Transverse colon (tissue), 4 donors: ENCODE measurements around the gene KIF26A. TPM values are rescaled to one million over a fixed set of nuclear protein-coding genes. Genes with fewer than 3 reads are reported as not detected.
"Not testable (repeated sequence)": the region's sequence is repeated elsewhere in the genome, so short reads cannot be mapped to it uniquely, and the experiment has no call there.

ENCODE experiments used
- DNase-seq: peaks from one replicate; pipeline ENCODE4 v3.0.0-alpha.2; 2019
- H3K27ac ChIP-seq, 4 donors: fragments of 200-600 bp; sonication (generic); 2 replicates each; pipeline ENCODE4 v1.5.1; 2016 to 2018; ENCODE audit warnings: inconsistent platforms in 4 of 4
- H3K27me3 ChIP-seq: fragments of 200-600 bp; sonication (generic); 2 replicates; pipeline ENCODE4 v1.5.1; 2017; ENCODE audit warnings: inconsistent platforms
- H3K36me3 ChIP-seq, 4 donors: fragments of 200-600 bp; sonication (generic); 2 replicates each; pipeline ENCODE4 v1.5.1; 2017 to 2019; ENCODE audit warnings: inconsistent platforms in 4 of 4
- H3K4me1 ChIP-seq, 4 donors: fragments of 200-600 bp; sonication (generic); 2 replicates each; pipeline ENCODE4 v1.5.1; 2017 to 2020; ENCODE audit warnings: inconsistent platforms in 4 of 4
- H3K4me3 ChIP-seq, 4 donors: fragments of 200-600 bp; sonication (generic); 1 replicate in 1 of 4; 2 replicates in 3 of 4; pipeline versions ENCODE4 v1.5.1 to v1.6.1; 2017 to 2019; ENCODE audit warnings: inconsistent platforms in 4 of 4
- H3K9me3 ChIP-seq, 2 donors: fragments of 200-600 bp; sonication (generic); 2 replicates each; pipeline ENCODE4 v1.5.1; 2017 to 2019; ENCODE audit warnings: inconsistent platforms in 2 of 2
- EP300 ChIP-seq: sonication (generic); formaldehyde crosslinking; IDR thresholded peaks from one replicate; pipeline ENCODE4 v1.6.1; 2017; ENCODE audit warnings: antibody characterized with exemption, low read depth
- POLR2A ChIP-seq: fragments of 450-650 bp; IDR thresholded peaks from one replicate; pipeline ENCODE4 v1.6.1; 2016; ENCODE audit warnings: antibody characterized with exemption, mild to moderate bottlenecking, moderate library complexity
- POLR2AphosphoS5 ChIP-seq, 3 donors: sonication (generic); formaldehyde crosslinking; IDR thresholded peaks; one replicate each; pipeline ENCODE4 v1.6.1; 2016; ENCODE audit warnings: antibody characterized with exemption in 3 of 3
- WGBS, 2 donors: methylation state at CpG; one replicate each; pipeline ENCODE4 v1.1.5; 2018; ENCODE audit warnings: low coverage in 1 of 2; 5-methylcytosine and 5-hydroxymethylcytosine counted together
- in situ Hi-C, 4 donors: fragments of 200-750 bp; cut with MboI; loops; one replicate each; pipeline versions ENCODE4 v1.15.0 to v1.15.1; 2017; ENCODE audit warnings: low sequenced_read_pairs in 3 of 4, low pct_ligation_motif_present in 1 of 4, low pct_unique_long_range_greater_than_20kb in 1 of 4
- intact Hi-C: fragments of 100-400 bp; cut with DNase I; formaldehyde crosslinking; loops from one replicate; pipeline ENCODE4 v1.15.1; 2023; ENCODE audit warnings: low total_unique reads
- total RNA-seq, 4 donors: library from RNA; depleted of rRNA; stranded (reverse); fragments of >200 nt; gene quantifications; one replicate each; pipeline ENCODE4 v1.1.0, GENCODE V29; 2016
- TF ChIP-seq, protein P1 (sequence below), 5 experiments: fragments of 200-600 bp in 3 of 5; fragments of 450-650 bp in 2 of 5; sonication (generic) in 3 of 5; IDR thresholded peaks; 1 replicate in 2 of 5; 2 replicates in 3 of 5; pipeline ENCODE4 v1.5.1; 2016 to 2017; ENCODE audit warnings: antibody characterized with exemption in 5 of 5, inconsistent platforms in 3 of 5, mild to moderate bottlenecking in 2 of 5, moderate library complexity in 1 of 5

The KIF26A gene
- total RNA-seq, 4 donors from 2014 or later, result 2.2 to 7.8 (median 4.4) TPM

DNA sequence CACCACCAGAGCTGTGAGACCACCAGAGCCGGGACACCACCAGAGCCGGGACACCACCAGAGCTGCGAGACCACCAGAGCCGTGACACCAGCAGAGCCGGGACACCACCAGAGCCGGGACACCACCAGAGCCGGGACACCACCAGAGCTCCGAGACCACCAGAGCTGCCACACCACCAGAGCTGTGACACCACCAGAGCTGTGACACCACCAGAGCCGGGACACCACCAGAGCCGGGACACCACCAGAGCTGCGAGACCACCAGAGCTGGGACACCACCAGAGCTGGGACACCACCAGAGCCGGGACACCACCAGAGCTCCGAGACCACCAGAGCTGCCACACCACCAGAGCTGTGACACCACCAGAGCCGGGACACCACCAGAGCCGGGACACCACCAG, 70.7 kb downstream of the KIF26A start:
- H3K4me3 ChIP-seq, H3K27ac ChIP-seq, H3K4me1 ChIP-seq, DNase-seq, in situ Hi-C loops, H3K27me3 ChIP-seq, intact Hi-C loops, H3K36me3 ChIP-seq, H3K9me3 ChIP-seq: not testable (repeated sequence)
- 80% methylated on average over 7 of the region's 15 CpGs; no CpG with 5 or more reads in 1 of the 2 donors for WGBS, 2 donors

DNA sequence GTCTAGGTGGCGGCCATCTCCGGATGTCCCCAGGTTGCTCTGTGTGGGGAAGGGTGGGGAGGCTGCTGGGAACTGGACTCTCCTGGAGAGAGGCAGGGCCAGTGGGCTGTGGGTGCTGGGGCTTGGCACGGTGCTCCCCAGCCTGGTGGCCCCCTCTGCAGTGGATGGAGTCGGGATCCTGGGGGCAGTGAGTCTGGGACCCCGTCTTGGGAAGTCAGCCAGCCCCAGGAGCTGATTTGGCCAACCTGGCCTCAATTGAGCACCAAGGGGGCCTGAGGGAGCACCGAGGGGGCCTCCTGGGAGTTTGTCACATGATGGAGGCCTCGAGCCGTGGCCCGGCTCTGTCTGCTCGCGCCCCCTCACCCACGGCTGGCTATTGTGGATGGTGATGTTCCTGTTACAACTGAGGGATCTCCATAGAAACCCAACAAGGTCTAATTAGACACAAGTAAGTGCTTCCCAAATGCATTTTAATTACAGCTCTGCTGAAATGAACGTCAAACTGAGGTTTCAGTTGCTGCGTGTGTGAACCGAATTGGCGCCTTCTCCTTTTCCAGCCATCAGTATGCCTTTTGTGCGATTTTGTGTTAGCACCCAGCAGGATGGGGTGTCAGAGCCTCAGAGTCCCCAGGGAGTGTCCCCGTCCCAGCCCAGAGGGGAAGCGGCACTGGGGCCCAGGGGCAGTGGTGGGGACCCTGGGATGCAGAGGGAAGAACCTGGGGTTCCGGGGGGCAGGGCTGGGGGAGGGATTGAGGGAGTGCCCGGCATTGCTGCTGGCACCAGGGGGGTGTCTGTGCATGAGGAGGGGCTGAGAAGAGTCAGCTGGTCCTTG, 71.8 kb downstream of the KIF26A start:
- Histone ChIP-seq H3K4me1 (peaks cover 0 to 4% (median 0%) of the 10 kb centered on the region in 4 donors), H3K27me3 (no peaks in the 10 kb centered on the region), H3K4me3 (no peak overlapping the region), H3K36me3 (no peaks in the 10 kb centered on the region), H3K27ac (no peak overlapping the region), H3K9me3 (no peaks in the 10 kb centered on the region)
- in situ Hi-C loops (no loop called here), intact Hi-C loops (no loop called here)
- no peak for TF ChIP-seq POLR2AphosphoS5 (IDR thresholded peaks at IDR 0.05)
- TF ChIP-seq, protein P1, sequence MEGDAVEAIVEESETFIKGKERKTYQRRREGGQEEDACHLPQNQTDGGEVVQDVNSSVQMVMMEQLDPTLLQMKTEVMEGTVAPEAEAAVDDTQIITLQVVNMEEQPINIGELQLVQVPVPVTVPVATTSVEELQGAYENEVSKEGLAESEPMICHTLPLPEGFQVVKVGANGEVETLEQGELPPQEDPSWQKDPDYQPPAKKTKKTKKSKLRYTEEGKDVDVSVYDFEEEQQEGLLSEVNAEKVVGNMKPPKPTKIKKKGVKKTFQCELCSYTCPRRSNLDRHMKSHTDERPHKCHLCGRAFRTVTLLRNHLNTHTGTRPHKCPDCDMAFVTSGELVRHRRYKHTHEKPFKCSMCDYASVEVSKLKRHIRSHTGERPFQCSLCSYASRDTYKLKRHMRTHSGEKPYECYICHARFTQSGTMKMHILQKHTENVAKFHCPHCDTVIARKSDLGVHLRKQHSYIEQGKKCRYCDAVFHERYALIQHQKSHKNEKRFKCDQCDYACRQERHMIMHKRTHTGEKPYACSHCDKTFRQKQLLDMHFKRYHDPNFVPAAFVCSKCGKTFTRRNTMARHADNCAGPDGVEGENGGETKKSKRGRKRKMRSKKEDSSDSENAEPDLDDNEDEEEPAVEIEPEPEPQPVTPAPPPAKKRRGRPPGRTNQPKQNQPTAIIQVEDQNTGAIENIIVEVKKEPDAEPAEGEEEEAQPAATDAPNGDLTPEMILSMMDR (IDR thresholded peaks at IDR 0.05), result no peak
- no peak for TF ChIP-seq EP300
- no peak for TF ChIP-seq POLR2A
- no peak for DNase-seq
- WGBS, 2 donors, result 84% methylated on average over 20 of the region's 21 CpGs; no CpG with 5 or more reads in 1 of the 2 donors

DNA sequence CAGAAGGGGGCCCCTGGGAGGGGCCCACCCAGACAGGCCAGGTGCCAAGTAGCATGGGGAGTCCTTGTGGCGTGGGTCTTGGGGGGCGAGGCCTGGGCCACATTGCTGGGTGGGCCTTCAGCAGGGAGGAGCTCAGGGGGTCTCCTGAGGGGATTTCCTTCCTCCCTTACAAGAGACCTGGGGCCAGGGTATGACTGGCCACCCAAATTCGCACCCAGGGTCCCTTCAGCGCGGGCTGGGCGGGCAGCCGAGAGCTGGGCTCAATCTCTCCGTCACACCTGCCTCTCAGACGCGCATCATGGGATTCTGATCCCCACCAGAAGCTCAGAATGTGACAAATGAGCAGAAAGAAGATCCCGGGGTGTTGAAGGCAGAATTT, 72.4 kb downstream of the KIF26A start:
- Histone ChIP-seq H3K36me3 (no peaks in the 10 kb centered on the region), H3K9me3 (no peaks in the 10 kb centered on the region), H3K4me1 (peaks cover 0 to 4% (median 0%) of the 10 kb centered on the region in 4 donors), H3K4me3 (no peak overlapping the region), H3K27me3 (no peaks in the 10 kb centered on the region), H3K27ac (no peak overlapping the region)
- in situ Hi-C loops, result no loop called here
- TF ChIP-seq POLR2AphosphoS5 (IDR thresholded peaks at IDR 0.05) (no peak), EP300 (no peak), POLR2A (no peak)
- TF ChIP-seq, protein P1 (IDR thresholded peaks at IDR 0.05), result no peak
- intact Hi-C loops, result no loop called here
- no peak for DNase-seq
- 82 to 100% methylated on average over 3 to 11 of the region's 11 CpGs for WGBS, 2 donors

DNA sequence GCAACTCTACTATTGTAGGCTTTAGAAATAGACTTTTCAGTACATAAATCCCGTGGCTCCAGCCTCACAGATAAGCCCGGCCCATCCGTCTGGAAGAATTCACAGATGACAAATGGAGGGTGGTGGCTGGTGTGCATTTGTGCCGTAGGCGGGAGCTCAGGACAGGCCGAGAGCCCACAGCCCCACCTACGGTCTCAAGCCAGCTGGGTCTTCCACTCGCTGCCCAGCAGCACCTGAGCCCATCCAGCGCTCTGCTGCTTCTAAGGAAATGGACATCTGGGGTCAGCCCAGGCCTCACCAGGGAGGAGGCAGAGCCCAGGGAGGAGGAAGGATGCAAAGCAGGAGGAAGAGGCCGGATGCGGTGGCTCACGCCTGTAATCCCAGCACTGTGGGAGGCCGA, 72.8 kb downstream of the KIF26A start:
- Histone ChIP-seq H3K27ac (no peak overlapping the region), H3K27me3 (no peaks in the 10 kb centered on the region), H3K4me1 (peaks cover 0 to 4% (median 0%) of the 10 kb centered on the region in 4 donors), H3K9me3 (no peaks in the 10 kb centered on the region), H3K4me3 (no peak overlapping the region), H3K36me3 (no peaks in the 10 kb centered on the region)
- 80% methylated on average over 13 of the region's 13 CpGs; no CpG with 5 or more reads in 1 of the 2 donors for WGBS, 2 donors
- no peak for TF ChIP-seq POLR2A
- TF ChIP-seq EP300, result no peak
- no peak for TF ChIP-seq POLR2AphosphoS5 (IDR thresholded peaks at IDR 0.05)
- TF ChIP-seq, protein P1 (IDR thresholded peaks at IDR 0.05), result no peak
- in situ Hi-C loops, result no loop called here
- no peak for DNase-seq
- intact Hi-C loops, result no loop called here
